Neural cell (in vitro differentiated cells): ENCODE measurements around the gene GBP4. TPM values are rescaled to one million over a fixed set of nuclear protein-coding genes. Genes with fewer than 3 reads are reported as not detected.

Experiments used
- H2AFZ ChIP-seq: fragments of 200-600, 300-800 bp; sonication (generic), shearing (Covaris generic); 2 replicates; pipeline ENCODE4 v1.6.0; 2014; ENCODE audit warnings: low read depth, mild to moderate bottlenecking, antibody characterized with exemption, low read length, moderate library complexity
- H3F3A ChIP-seq: fragments of 200-600 bp; shearing (Covaris generic); 2 replicates; pipeline ENCODE4 v1.6.1; 2016; ENCODE audit warnings: mild to moderate bottlenecking, moderate library complexity, mixed read lengths, antibody characterized with exemption, low read length; ENCODE audit not compliant: insufficient read depth, poor library complexity, severe bottlenecking
- H3K27ac ChIP-seq: fragments of 200-600, 300-800 bp; sonication (generic), shearing (Covaris generic); 2 replicates; pipeline ENCODE4 v1.5.1; 2014; ENCODE audit warnings: mild to moderate bottlenecking, low read length, moderate library complexity
- H3K27me3 ChIP-seq: fragments of 300-800, 200-600 bp; sonication (generic), shearing (Covaris generic); 2 replicates; pipeline ENCODE4 v1.6.0; 2014; ENCODE audit warnings: mild to moderate bottlenecking, low read depth, low read length, moderate library complexity; ENCODE audit not compliant: insufficient read depth
- H3K36me3 ChIP-seq: fragments of 300-800, 200-600 bp; sonication (generic), shearing (Covaris generic); 2 replicates; pipeline ENCODE4 v1.5.1; 2014; ENCODE audit warnings: mild to moderate bottlenecking, antibody characterized with exemption, low read length, moderate library complexity; ENCODE audit not compliant: insufficient read depth
- H3K4me2 ChIP-seq: fragments of 300-800, 200-600 bp; sonication (generic), shearing (Covaris generic); 2 replicates; pipeline ENCODE4 v1.6.0; 2014; ENCODE audit warnings: mild to moderate bottlenecking, low read length
- H3K4me3 ChIP-seq: fragments of 300-800, 200-600 bp; sonication (generic), shearing (Covaris generic); 2 replicates; pipeline ENCODE4 v1.5.1; 2014; ENCODE audit warnings: mild to moderate bottlenecking, low read length, moderate library complexity
- H3K79me2 ChIP-seq: fragments of 200-600 bp; shearing (Covaris generic); replicated peaks from 2 replicates; pipeline ENCODE4 v1.6.0; 2014; ENCODE audit warnings: mild to moderate bottlenecking, low read length, moderate library complexity; ENCODE audit not compliant: insufficient read depth
- H3K9ac ChIP-seq: fragments of 300-800, 200-600 bp; sonication (generic), shearing (Covaris generic); 2 replicates; pipeline ENCODE4 v1.6.1; 2016; ENCODE audit warnings: mild to moderate bottlenecking, low read length, mixed read lengths
- H3K9me2 ChIP-seq: fragments of 200-600 bp; shearing (Covaris generic); 2 replicates; pipeline ENCODE4 v1.6.1; 2016; ENCODE audit warnings: mild to moderate bottlenecking, low read length, mixed read lengths; ENCODE audit not compliant: insufficient read depth
- H3K9me3 ChIP-seq: fragments of 200-600, 300-800 bp; sonication (generic), shearing (Covaris generic); 2 replicates; pipeline ENCODE4 v1.6.1; 2016; ENCODE audit warnings: mild to moderate bottlenecking, mixed run types, low read length, moderate library complexity, mixed read lengths
- H4K20me1 ChIP-seq: fragments of 200-600 bp; shearing (Covaris generic); 2 replicates; pipeline ENCODE4 v1.6.1; 2016; ENCODE audit warnings: mild to moderate bottlenecking, mixed run types; ENCODE audit not compliant: insufficient read depth
- EP300 ChIP-seq: fragments of 450-650 bp; conservative IDR thresholded peaks from 2 replicates; pipeline ENCODE4 v1.6.1; 2014; ENCODE audit warnings: antibody characterized with exemption, mild to moderate bottlenecking, moderate library complexity; ENCODE audit not compliant: poor library complexity, severe bottlenecking
- EZH2 ChIP-seq: fragments of 200-600, 300-800 bp; shearing (Covaris generic), sonication (generic); IDR thresholded peaks from 2 replicates; pipeline ENCODE4 v1.6.1; 2014; ENCODE audit warnings: antibody characterized with exemption, low read length, borderline replicate concordance, mild to moderate bottlenecking; ENCODE audit not compliant: insufficient read depth, poor library complexity, severe bottlenecking
- POLR2AphosphoS5 ChIP-seq: IDR thresholded peaks from 2 replicates; pipeline ENCODE4 v1.6.1; 2012
- RAD21 ChIP-seq: fragments of 450-650 bp; conservative IDR thresholded peaks from 2 replicates; pipeline ENCODE4 v1.6.1; 2014; ENCODE audit warnings: antibody characterized with exemption, mild to moderate bottlenecking, moderate library complexity
- SMC3 ChIP-seq: fragments of 450-650 bp; conservative IDR thresholded peaks from 2 replicates; pipeline ENCODE4 v1.6.1; 2014; ENCODE audit warnings: antibody characterized with exemption, mild to moderate bottlenecking, moderate library complexity; ENCODE audit not compliant: poor library complexity
- polyA plus RNA-seq: library from polyadenylated mRNA; depleted of rRNA; stranded (reverse); fragments of >200 nt; gene quantifications from 2 replicates; pipeline ENCODE4 v1.2.3, GENCODE V29; 2014
- TF ChIP-seq, protein P1 (sequence below): IDR thresholded peaks from 2 replicates; pipeline ENCODE4 v1.6.1; 2012; ENCODE audit warnings: borderline replicate concordance

The GBP4 gene
- polyA plus RNA-seq, 1 donor from 2014 or later: not detected

DNA sequence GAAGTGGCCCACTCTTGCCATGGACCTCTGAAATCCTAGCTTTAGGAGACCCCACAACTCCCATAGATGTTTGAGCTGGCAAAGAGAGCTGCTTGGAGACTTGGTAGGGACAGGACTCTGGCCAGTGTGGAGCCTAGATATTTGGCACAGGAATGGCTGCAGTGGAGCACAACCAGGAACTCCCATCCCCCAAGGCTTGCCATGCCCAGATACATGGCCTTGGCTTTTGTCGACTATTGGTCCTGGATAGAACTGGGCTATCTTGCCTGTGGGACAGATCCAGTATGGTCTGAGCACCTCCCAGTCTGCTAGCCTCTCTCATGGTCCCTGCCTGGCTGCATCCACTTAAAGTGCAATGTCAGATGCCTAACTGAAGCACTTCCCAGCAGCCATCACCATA is 65.0 kb downstream of the GBP4 start:
- no peak overlapping the region for H3K9ac ChIP-seq
- no peak overlapping the region for H2AFZ ChIP-seq
- H3K4me2 ChIP-seq: no peak overlapping the region
- H3K9me3 ChIP-seq: no peaks in the 10 kb centered on the region
- no peak overlapping the region for H3K27ac ChIP-seq
- no peaks in the 10 kb centered on the region for H3F3A ChIP-seq
- no peaks in the 10 kb centered on the region for H3K27me3 ChIP-seq
- H3K9me2 ChIP-seq: no peaks in the 10 kb centered on the region
- no peaks in the 10 kb centered on the region for H3K36me3 ChIP-seq
- H4K20me1 ChIP-seq: no peaks in the 10 kb centered on the region
- H3K4me3 ChIP-seq: no peak overlapping the region
- no peaks in the 10 kb centered on the region for H3K79me2 ChIP-seq
- no peak for TF ChIP-seq POLR2AphosphoS5
- TF ChIP-seq RAD21: no peak
- no peak for TF ChIP-seq SMC3
- TF ChIP-seq EP300: no peak
- TF ChIP-seq, protein P1, sequence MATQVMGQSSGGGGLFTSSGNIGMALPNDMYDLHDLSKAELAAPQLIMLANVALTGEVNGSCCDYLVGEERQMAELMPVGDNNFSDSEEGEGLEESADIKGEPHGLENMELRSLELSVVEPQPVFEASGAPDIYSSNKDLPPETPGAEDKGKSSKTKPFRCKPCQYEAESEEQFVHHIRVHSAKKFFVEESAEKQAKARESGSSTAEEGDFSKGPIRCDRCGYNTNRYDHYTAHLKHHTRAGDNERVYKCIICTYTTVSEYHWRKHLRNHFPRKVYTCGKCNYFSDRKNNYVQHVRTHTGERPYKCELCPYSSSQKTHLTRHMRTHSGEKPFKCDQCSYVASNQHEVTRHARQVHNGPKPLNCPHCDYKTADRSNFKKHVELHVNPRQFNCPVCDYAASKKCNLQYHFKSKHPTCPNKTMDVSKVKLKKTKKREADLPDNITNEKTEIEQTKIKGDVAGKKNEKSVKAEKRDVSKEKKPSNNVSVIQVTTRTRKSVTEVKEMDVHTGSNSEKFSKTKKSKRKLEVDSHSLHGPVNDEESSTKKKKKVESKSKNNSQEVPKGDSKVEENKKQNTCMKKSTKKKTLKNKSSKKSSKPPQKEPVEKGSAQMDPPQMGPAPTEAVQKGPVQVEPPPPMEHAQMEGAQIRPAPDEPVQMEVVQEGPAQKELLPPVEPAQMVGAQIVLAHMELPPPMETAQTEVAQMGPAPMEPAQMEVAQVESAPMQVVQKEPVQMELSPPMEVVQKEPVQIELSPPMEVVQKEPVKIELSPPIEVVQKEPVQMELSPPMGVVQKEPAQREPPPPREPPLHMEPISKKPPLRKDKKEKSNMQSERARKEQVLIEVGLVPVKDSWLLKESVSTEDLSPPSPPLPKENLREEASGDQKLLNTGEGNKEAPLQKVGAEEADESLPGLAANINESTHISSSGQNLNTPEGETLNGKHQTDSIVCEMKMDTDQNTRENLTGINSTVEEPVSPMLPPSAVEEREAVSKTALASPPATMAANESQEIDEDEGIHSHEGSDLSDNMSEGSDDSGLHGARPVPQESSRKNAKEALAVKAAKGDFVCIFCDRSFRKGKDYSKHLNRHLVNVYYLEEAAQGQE: no peak
- TF ChIP-seq EZH2: no peak

Other genes starting within 250 kb of the GBP4 start
- 11.7 and 18.2 TPM in 2 replicates for gene KYAT3, start 206.3 kb downstream of the GBP4 start, polyA plus RNA-seq
- gene RBMXL1, start 206.3 kb downstream of the GBP4 start, polyA plus RNA-seq: 12.6 and 13.9 TPM in 2 replicates
- not detected in 2 replicates for gene GBP3, start 176.1 kb downstream of the GBP4 start, polyA plus RNA-seq
- gene GBP1, start 133.7 kb downstream of the GBP4 start, polyA plus RNA-seq: not detected in 2 replicates
- not detected in 2 replicates for gene GBP2, start 72.8 kb downstream of the GBP4 start, polyA plus RNA-seq
- gene GBP7, start 22.9 kb downstream of the GBP4 start, polyA plus RNA-seq: not detected in 2 replicates
- gene GBP5, start 73.9 kb upstream of the GBP4 start, polyA plus RNA-seq: not detected in 2 replicates
- not detected in 2 replicates for gene GBP6, start 165.1 kb upstream of the GBP4 start, polyA plus RNA-seq